Measurements from ENCODE around the gene SIDT1. TPM values are rescaled to one million over a fixed set of nuclear protein-coding genes. Genes with fewer than 3 reads are reported as not detected.

The SIDT1 gene
- total and polyA plus RNA-seq, 12 donors: 0.32 to 2.4 (median 0.77) TPM

DNA sequence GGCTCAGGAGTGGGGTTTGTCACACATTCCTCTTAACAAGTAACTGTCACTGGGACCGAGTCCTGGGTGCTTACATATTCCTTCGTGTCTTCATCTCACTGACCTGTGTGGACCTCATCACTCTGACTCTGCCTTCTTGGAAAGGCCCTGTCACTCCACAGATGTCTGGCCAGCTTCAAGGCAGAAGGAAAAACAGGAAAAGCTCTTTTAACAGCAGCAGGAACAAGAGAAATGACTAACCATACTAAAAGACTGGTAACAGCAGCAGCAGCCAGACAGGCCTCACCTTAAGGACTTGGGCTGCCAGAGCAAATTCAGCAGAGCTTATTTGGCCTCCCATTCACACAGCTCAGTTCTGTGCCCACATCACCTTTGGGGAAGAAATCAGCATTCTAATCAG is 96.0 kb downstream of the SIDT1 start:
- TF ChIP-seq CTCF (IDR thresholded peaks at IDR 0.05): no peak
- intact Hi-C loops (cut with DNase I): loop anchor here in 5 of 10 donors (5.0 to 10.0 kb wide), 4 partner anchors 131 to 576 kb away; no protein-coding TSS in a partner anchor
- 75 to 79% methylated on average over 2 of the region's 2 CpGs for WGBS, 2 donors
- ATAC-seq: no peak
- Histone ChIP-seq H3K4me1 (peaks cover 0 to 20% (median 3%) of the 10 kb centered on the region in 9 donors), H3K27me3 (peaks cover 0 to 3% (median 0%) of the 10 kb centered on the region in 7 donors), H3K9me3 (no peaks in the 10 kb centered on the region), H3K36me3 (no peaks in the 10 kb centered on the region), H3K4me3 (no peak overlapping the region), H3K27ac (no peak overlapping the region)
- DNase-seq: no peak

GRCh38 chr3:113628788-113629187 is 96.4 kb downstream of the SIDT1 start:
- Histone ChIP-seq H3K9me3 (no peaks in the 10 kb centered on the region), H3K27ac (no peak overlapping the region), H3K4me3 (no peak overlapping the region), H3K27me3 (no peaks in the 10 kb centered on the region), H3K4me1 (peaks cover 0 to 20% (median 3%) of the 10 kb centered on the region in 9 donors), H3K36me3 (no peaks in the 10 kb centered on the region)
- no peak for ATAC-seq
- no peak for DNase-seq
- intact Hi-C loops (cut with DNase I): loop anchor here in 5 of 10 donors (5.0 to 10.0 kb wide), 4 partner anchors 131 to 576 kb away; no protein-coding TSS in a partner anchor
- WGBS, 2 donors: 88 to 94% methylated on average over 6 of the region's 6 CpGs
- no peak for TF ChIP-seq CTCF (IDR thresholded peaks at IDR 0.05)

DNA sequence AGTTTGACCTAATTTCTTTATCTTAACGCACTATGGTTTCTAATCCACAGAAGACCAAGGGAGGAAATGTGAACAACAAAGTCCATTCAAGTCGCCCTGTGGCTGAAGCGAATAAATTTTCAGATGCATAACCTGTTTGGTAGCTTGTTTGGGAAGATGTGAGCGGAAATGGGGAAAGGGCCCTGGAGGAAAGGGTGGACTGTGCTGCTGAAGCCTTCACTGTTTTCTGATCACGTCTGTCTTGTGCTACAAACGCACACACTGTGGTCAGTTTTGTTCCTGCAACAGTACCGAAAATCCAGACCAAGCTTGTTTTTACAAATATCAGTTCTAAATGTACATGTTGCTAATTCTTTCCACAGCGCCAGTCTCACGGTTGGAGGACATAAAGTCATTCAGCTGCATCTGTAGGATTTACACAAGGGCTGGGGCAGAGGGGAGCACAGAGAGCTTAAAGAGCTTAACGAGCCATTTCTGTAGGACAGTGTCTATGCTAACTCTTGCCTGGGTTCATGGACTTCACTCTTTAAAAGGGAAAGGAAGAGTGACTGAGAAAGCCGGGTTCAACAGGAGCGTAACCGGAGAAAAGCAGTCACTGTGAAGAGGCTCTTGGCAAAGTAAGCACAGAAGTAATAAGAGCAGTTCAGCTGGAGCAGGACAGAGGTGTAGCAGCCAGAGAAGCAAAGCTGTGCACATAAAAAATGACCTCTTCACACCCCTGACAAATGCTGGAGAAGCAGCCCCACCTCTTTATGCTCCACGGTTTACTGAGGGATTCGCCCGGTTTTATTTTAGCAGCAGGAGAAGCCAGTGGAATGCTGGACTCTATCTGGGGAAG is 97.4 kb downstream of the SIDT1 start:
- TF ChIP-seq CTCF (IDR thresholded peaks at IDR 0.05): no peak
- ATAC-seq: peak in 3 of 8 donors; percentile 19 to 43 (median 34)
- no peaks in the 10 kb centered on the region for H3K9me3 ChIP-seq
- H3K27ac ChIP-seq: no peak overlapping the region
- no peaks in the 10 kb centered on the region for H3K36me3 ChIP-seq
- no peaks in the 10 kb centered on the region for H3K27me3 ChIP-seq
- intact Hi-C loops (cut with DNase I): loop anchor here in 5 of 10 donors (5.0 to 10.0 kb wide), 4 partner anchors 133 to 578 kb away; no protein-coding TSS in a partner anchor
- WGBS, 2 donors: 80 to 85% methylated on average over 16 of the region's 16 CpGs
- H3K4me3 ChIP-seq: no peak overlapping the region
- no peak for DNase-seq
- H3K4me1 ChIP-seq: peaks cover 0 to 20% (median 3%) of the 10 kb centered on the region in 9 donors

DNA sequence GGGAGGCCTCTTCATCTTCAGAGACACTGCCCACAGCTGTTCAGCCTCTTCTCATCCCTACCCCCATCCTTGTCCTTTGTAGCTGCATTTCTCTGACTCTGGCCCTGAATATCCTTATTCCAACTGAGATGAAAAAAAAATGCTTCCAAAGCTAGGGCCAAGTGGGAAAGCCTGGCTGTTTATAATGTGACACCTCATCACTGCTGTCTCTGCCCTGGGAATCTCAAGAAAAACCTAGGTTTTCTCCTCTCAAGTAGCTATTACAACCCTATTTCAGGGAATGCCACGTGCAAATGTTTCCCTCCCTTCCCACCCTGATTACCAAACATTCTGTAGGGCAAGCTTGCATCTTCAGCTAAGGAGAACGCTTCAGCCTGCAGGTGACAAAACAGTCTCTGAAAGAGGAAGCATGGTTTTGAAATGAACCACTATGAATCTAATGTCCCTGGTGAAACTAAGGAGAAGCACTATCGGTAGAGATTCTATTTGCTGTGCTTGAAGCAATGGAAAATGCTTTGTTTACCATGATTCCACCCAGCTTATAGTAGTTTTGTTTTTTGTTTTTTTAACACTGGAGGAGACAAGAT is 98.7 kb downstream of the SIDT1 start:
- no peak overlapping the region for H3K27ac ChIP-seq
- intact Hi-C loops (cut with DNase I): no loop called here
- no peak overlapping the region for H3K4me3 ChIP-seq
- TF ChIP-seq CTCF (IDR thresholded peaks at IDR 0.05): no peak
- H3K27me3 ChIP-seq: no peaks in the 10 kb centered on the region
- ATAC-seq (no peak), DNase-seq (no peak)
- WGBS, 2 donors: 73 to 74% methylated on average over 3 of the region's 3 CpGs
- no peaks in the 10 kb centered on the region for H3K36me3 ChIP-seq
- H3K9me3 ChIP-seq: no peaks in the 10 kb centered on the region
- peaks cover 0 to 13% (median 3%) of the 10 kb centered on the region in 9 donors for H3K4me1 ChIP-seq

Data from heart right ventricle (tissue), 16 donors.